ENCODE measurements around the gene LRRC8B.

- TF ChIP-seq CTCF (IDR thresholded peaks at IDR 0.05; ENCODE audit: low read depth, low read length) = no peak
- TF ChIP-seq EZH2phosphoT487 (IDR thresholded peaks at IDR 0.05; ENCODE audit: low read depth) = no peak
Measured at GRCh38 chr1:89535537-89535936, 10.9 kb downstream of the LRRC8B start.
